Liver (tissue), 3 donors: Measurements from ENCODE around the gene TAL2.

Source experiments
- FOXA1 ChIP-seq: IDR thresholded peaks from 2 replicates; pipeline ENCODE4 v1.6.1; 2016; ENCODE audit warnings: antibody characterized with exemption
- GABPA ChIP-seq, 2 donors: IDR thresholded peaks in 1 of 2; conservative IDR thresholded peaks in 1 of 2; 2 replicates each; pipeline ENCODE4 v1.6.1; 2016; ENCODE audit warnings: antibody characterized with exemption in 2 of 2, mild to moderate bottlenecking in 1 of 2, moderate library complexity in 1 of 2
- HNF4G ChIP-seq: IDR thresholded peaks from 2 replicates; pipeline ENCODE4 v1.6.1; 2016; ENCODE audit warnings: antibody characterized with exemption
- RXRA ChIP-seq, 2 donors: IDR thresholded peaks; 2 replicates each; pipeline ENCODE4 v1.6.1; 2017 to 2018; ENCODE audit warnings: antibody characterized with exemption in 2 of 2, mild to moderate bottlenecking in 1 of 2
- TAF1 ChIP-seq: conservative IDR thresholded peaks from 2 replicates; pipeline ENCODE4 v1.6.1; 2016; ENCODE audit warnings: antibody characterized with exemption, mild to moderate bottlenecking
- YY1 ChIP-seq: IDR thresholded peaks from 2 replicates; pipeline ENCODE4 v1.6.1; 2016; ENCODE audit warnings: antibody characterized with exemption, mild to moderate bottlenecking
- TF ChIP-seq, protein P1 (sequence below): fragments of 150-350 bp; IDR thresholded peaks from 2 replicates; pipeline ENCODE4 v1.5.1; 2017; ENCODE audit warnings: improper control_type of control experiment, low read depth, low read length; ENCODE audit not compliant: missing input control
- TF ChIP-seq, protein P2 (sequence below): IDR thresholded peaks from 2 replicates; pipeline ENCODE4 v1.6.1; 2016; ENCODE audit warnings: antibody characterized with exemption, mild to moderate bottlenecking
- TF ChIP-seq, protein P3 (sequence below): IDR thresholded peaks from 2 replicates; pipeline ENCODE4 v1.6.1; 2016; ENCODE audit warnings: antibody characterized with exemption
- donor health status: healthy.
- donor health status: healthy.

DNA sequence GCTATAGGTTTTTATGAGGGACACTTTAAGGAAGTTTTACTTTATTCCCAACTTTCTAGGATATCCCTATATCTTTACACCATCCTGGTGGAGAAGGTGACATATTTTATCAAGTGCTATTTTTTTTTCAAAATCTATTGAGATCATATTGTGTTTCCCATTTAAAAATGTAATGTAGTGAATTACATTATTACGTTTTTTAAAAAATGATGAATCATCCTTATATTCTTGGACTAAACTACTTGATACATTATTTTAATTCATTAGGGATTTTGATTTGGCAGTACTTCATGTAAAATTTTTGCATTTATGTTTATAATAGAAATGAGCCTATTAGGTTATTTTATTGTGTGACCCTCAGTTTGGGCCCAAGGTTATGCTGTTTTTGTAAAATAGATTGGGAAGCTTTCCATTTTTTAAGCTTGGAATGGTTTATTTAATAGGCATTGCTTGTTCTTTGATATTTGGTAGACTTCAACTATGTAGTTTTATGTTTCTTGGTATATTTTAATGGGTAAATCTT, 36.2 kb downstream of the TAL2 start:
- TF ChIP-seq, protein P1, sequence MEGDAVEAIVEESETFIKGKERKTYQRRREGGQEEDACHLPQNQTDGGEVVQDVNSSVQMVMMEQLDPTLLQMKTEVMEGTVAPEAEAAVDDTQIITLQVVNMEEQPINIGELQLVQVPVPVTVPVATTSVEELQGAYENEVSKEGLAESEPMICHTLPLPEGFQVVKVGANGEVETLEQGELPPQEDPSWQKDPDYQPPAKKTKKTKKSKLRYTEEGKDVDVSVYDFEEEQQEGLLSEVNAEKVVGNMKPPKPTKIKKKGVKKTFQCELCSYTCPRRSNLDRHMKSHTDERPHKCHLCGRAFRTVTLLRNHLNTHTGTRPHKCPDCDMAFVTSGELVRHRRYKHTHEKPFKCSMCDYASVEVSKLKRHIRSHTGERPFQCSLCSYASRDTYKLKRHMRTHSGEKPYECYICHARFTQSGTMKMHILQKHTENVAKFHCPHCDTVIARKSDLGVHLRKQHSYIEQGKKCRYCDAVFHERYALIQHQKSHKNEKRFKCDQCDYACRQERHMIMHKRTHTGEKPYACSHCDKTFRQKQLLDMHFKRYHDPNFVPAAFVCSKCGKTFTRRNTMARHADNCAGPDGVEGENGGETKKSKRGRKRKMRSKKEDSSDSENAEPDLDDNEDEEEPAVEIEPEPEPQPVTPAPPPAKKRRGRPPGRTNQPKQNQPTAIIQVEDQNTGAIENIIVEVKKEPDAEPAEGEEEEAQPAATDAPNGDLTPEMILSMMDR = no peak
- TF ChIP-seq, protein P2, sequence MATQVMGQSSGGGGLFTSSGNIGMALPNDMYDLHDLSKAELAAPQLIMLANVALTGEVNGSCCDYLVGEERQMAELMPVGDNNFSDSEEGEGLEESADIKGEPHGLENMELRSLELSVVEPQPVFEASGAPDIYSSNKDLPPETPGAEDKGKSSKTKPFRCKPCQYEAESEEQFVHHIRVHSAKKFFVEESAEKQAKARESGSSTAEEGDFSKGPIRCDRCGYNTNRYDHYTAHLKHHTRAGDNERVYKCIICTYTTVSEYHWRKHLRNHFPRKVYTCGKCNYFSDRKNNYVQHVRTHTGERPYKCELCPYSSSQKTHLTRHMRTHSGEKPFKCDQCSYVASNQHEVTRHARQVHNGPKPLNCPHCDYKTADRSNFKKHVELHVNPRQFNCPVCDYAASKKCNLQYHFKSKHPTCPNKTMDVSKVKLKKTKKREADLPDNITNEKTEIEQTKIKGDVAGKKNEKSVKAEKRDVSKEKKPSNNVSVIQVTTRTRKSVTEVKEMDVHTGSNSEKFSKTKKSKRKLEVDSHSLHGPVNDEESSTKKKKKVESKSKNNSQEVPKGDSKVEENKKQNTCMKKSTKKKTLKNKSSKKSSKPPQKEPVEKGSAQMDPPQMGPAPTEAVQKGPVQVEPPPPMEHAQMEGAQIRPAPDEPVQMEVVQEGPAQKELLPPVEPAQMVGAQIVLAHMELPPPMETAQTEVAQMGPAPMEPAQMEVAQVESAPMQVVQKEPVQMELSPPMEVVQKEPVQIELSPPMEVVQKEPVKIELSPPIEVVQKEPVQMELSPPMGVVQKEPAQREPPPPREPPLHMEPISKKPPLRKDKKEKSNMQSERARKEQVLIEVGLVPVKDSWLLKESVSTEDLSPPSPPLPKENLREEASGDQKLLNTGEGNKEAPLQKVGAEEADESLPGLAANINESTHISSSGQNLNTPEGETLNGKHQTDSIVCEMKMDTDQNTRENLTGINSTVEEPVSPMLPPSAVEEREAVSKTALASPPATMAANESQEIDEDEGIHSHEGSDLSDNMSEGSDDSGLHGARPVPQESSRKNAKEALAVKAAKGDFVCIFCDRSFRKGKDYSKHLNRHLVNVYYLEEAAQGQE = no peak
- no peak for TF ChIP-seq YY1
- TF ChIP-seq TAF1 = no peak
- TF ChIP-seq GABPA (IDR thresholded peaks at IDR 0.05 in 1 of 2, conservative IDR thresholded peaks at IDR 0.05 in 1 of 2) = no peak
- TF ChIP-seq, protein P3, sequence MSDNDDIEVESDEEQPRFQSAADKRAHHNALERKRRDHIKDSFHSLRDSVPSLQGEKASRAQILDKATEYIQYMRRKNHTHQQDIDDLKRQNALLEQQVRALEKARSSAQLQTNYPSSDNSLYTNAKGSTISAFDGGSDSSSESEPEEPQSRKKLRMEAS = no peak
- no peak for TF ChIP-seq HNF4G
- TF ChIP-seq RXRA (IDR thresholded peaks at IDR 0.05) = no peak
- TF ChIP-seq FOXA1 = no peak
